Measurements from ENCODE around the gene CITED4. TPM values are rescaled to one million over a fixed set of nuclear protein-coding genes. Genes with fewer than 3 reads are reported as not detected.

The CITED4 gene
- total RNA-seq, 1 donor from 2014 or later = 3.8 TPM

GRCh38 chr1:40856656-40857302, 5.4 kb downstream of the CITED4 start:
- H3K9me3 Mint-ChIP-seq (ENCODE audit: unreplicated experiment) = peaks cover 4% of the 10 kb centered on the region
- no peak for DNase-seq

GRCh38 chr1:40856116-40856515, 6.0 kb downstream of the CITED4 start:
- Mint-ChIP-seq H3K27me3 (ENCODE audit: unreplicated experiment) (peaks cover 13% of the 10 kb centered on the region), H3K4me3 (ENCODE audit: unreplicated experiment) (no peak overlapping the region), H3K36me3 (ENCODE audit: unreplicated experiment) (no peaks in the 10 kb centered on the region), H3K9me3 (ENCODE audit: unreplicated experiment) (peaks cover 4% of the 10 kb centered on the region), H3K4me1 (ENCODE audit: low read depth, unreplicated experiment) (peaks cover 6% of the 10 kb centered on the region), H3K27ac (ENCODE audit: unreplicated experiment) (no peak overlapping the region)
- DNase-seq = no peak
- no peak for TF ChIP-seq CTCF (IDR thresholded peaks at IDR 0.05; ENCODE audit: partially characterized antibody, unreplicated experiment)

More at GRCh38 chr1:40856656-40857302, 5.4 kb downstream of the CITED4 start:
- no peak overlapping the region for H3K4me3 Mint-ChIP-seq (ENCODE audit: unreplicated experiment)
- no peak for TF ChIP-seq CTCF (IDR thresholded peaks at IDR 0.05; ENCODE audit: partially characterized antibody, unreplicated experiment)
- H3K36me3 Mint-ChIP-seq (ENCODE audit: unreplicated experiment) = no peaks in the 10 kb centered on the region
- H3K27me3 Mint-ChIP-seq (ENCODE audit: unreplicated experiment) = peaks cover 13% of the 10 kb centered on the region
- H3K27ac Mint-ChIP-seq (ENCODE audit: unreplicated experiment) = no peak overlapping the region
- peaks cover 6% of the 10 kb centered on the region for H3K4me1 Mint-ChIP-seq (ENCODE audit: low read depth, unreplicated experiment)

- H3K9me3 Mint-ChIP-seq (ENCODE audit: unreplicated experiment) = peaks cover 4% of the 10 kb centered on the region
- H3K4me3 Mint-ChIP-seq (ENCODE audit: unreplicated experiment) = no peak overlapping the region
- peaks cover 6% of the 10 kb centered on the region for H3K4me1 Mint-ChIP-seq (ENCODE audit: low read depth, unreplicated experiment)
- peaks cover 7% of the 10 kb centered on the region for H3K27me3 Mint-ChIP-seq (ENCODE audit: unreplicated experiment)
- H3K36me3 Mint-ChIP-seq (ENCODE audit: unreplicated experiment) = no peaks in the 10 kb centered on the region
- TF ChIP-seq CTCF (IDR thresholded peaks at IDR 0.05; ENCODE audit: partially characterized antibody, unreplicated experiment) = peak; percentile 45
- peak; percentile 57 for DNase-seq
- no peak overlapping the region for H3K27ac Mint-ChIP-seq (ENCODE audit: unreplicated experiment)
Observed at GRCh38 chr1:40855513-40855912, 6.7 kb downstream of the CITED4 start.

- H3K36me3 Mint-ChIP-seq (ENCODE audit: unreplicated experiment) = no peaks in the 10 kb centered on the region
- peaks cover 5% of the 10 kb centered on the region for H3K9me3 Mint-ChIP-seq (ENCODE audit: unreplicated experiment)
- peaks cover 6% of the 10 kb centered on the region for H3K4me1 Mint-ChIP-seq (ENCODE audit: low read depth, unreplicated experiment)
- H3K4me3 Mint-ChIP-seq (ENCODE audit: unreplicated experiment) = no peak overlapping the region
- H3K27me3 Mint-ChIP-seq (ENCODE audit: unreplicated experiment) = peaks cover 4% of the 10 kb centered on the region
- no peak for DNase-seq
- no peak overlapping the region for H3K27ac Mint-ChIP-seq (ENCODE audit: unreplicated experiment)
- no peak for TF ChIP-seq CTCF (IDR thresholded peaks at IDR 0.05; ENCODE audit: partially characterized antibody, unreplicated experiment)
Observed at GRCh38 chr1:40853885-40854170, 8.3 kb downstream of the CITED4 start.

- peaks cover 7% of the 10 kb centered on the region for H3K27me3 Mint-ChIP-seq (ENCODE audit: unreplicated experiment)
- no peak overlapping the region for H3K27ac Mint-ChIP-seq (ENCODE audit: unreplicated experiment)
- H3K4me3 Mint-ChIP-seq (ENCODE audit: unreplicated experiment) = no peak overlapping the region
- peaks cover 3% of the 10 kb centered on the region for H3K9me3 Mint-ChIP-seq (ENCODE audit: unreplicated experiment)
- H3K36me3 Mint-ChIP-seq (ENCODE audit: unreplicated experiment) = no peaks in the 10 kb centered on the region
- TF ChIP-seq CTCF (IDR thresholded peaks at IDR 0.05; ENCODE audit: partially characterized antibody, unreplicated experiment) = no peak
- no peak for DNase-seq
- H3K4me1 Mint-ChIP-seq (ENCODE audit: low read depth, unreplicated experiment) = peaks cover 4% of the 10 kb centered on the region
Observed at GRCh38 chr1:40853113-40853884, 8.9 kb downstream of the CITED4 start.

All from glutamatergic neuron (in vitro differentiated cells).